ENCODE measurements around the gene GIGYF2. TPM values are rescaled to one million over a fixed set of nuclear protein-coding genes. Genes with fewer than 3 reads are reported as not detected.

The GIGYF2 gene
- total RNA-seq, 1 experiment from 2014 or later: 68.3 TPM

- H3K9me3 ChIP-seq (ENCODE audit: control insufficient read depth, insufficient read depth, low read depth, low read length): no peaks in the 10 kb centered on the region
- in situ Hi-C loops (cut with HindIII; ENCODE audit: low pct_unique_long_range_greater_than_20kb, low sequenced_read_pairs): no loop called here
- no peaks in the 10 kb centered on the region for H3K27me3 ChIP-seq (ENCODE audit: control insufficient read depth, insufficient read depth, low read length)
- ATAC-seq (no peak), DNase-seq (ENCODE audit: low read depth, low spot score) (no peak)
- intact Hi-C loops (cut with micrococcal nuclease; ENCODE audit: unreplicated experiment): no loop called here
- no peaks in the 10 kb centered on the region for H3K4me1 ChIP-seq (ENCODE audit: control insufficient read depth, insufficient read depth, low read length)
- ChIA-PET CTCF (no interaction called here), POLR2A (no interaction called here)
- H3K36me3 ChIP-seq (ENCODE audit: control insufficient read depth, insufficient read depth, low read length): no peaks in the 10 kb centered on the region
- TF ChIP-seq TCF7L2 (IDR thresholded peaks at IDR 0.05; ENCODE audit: low read depth, low read length) (no peak), SIN3A (IDR thresholded peaks at IDR 0.05; ENCODE audit: borderline replicate concordance, insufficient read depth, low read depth, low read length) (no peak), CTCF (IDR thresholded peaks at IDR 0.05) (no peak)
- H3K4me3 ChIP-seq (ENCODE audit: low read depth in 2 of 2, low read length in 2 of 2): no peak overlapping the region
- H3K27ac ChIP-seq (ENCODE audit: low read length): no peak overlapping the region
- BruUV-seq (replicated peaks): no TSS peak
Observed at GRCh38 chr2:232890536-232890895, 193.4 kb downstream of the GIGYF2 start.

DNA sequence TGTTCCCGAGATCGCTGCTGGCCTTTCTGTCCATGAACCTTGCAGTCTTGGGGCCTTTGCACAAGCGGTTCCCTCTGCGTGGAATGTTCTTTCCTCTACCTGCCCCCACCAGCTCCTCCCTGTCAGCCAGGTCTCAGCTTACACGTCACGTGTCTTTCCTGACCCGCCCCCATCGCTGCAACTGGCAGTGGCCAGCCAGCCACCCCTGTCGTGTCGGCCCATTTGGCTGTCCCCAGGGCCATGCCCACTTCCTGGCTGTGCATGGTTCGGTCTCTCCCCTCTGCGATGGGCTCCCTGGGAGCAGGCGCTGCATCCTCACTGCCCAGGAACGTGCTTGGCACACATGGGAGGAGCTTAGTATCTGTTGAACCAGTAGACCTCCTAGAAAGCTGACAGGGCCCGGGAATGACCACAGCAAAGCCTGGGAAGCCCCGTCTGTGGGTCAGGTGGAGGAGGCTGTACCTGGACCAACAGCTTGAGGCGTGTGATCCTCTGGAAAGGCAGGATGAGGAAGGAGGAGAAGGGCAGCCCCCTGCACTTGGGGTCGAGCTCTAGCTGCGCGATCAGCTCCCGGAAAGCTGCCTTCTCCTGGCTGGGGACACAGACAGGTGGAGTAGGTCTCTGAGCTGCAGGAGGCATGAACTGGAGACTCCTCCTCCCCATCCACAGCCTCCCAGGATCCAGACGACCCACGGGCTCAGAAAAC lies 193.9 kb downstream of the GIGYF2 start:
- Histone ChIP-seq H3K4me3 (ENCODE audit: low read depth in 2 of 2, low read length in 2 of 2) (no peak overlapping the region), H3K27me3 (ENCODE audit: control insufficient read depth, insufficient read depth, low read length) (no peaks in the 10 kb centered on the region), H3K36me3 (ENCODE audit: control insufficient read depth, insufficient read depth, low read length) (no peaks in the 10 kb centered on the region), H3K4me1 (ENCODE audit: control insufficient read depth, insufficient read depth, low read length) (no peaks in the 10 kb centered on the region), H3K9me3 (ENCODE audit: control insufficient read depth, insufficient read depth, low read depth, low read length) (no peaks in the 10 kb centered on the region), H3K27ac (ENCODE audit: low read length) (no peak overlapping the region)
- TF ChIP-seq CTCF (IDR thresholded peaks at IDR 0.05): no peak
- TF ChIP-seq POLR2AphosphoS5 (IDR thresholded peaks at IDR 0.05; ENCODE audit: low read depth, low read length): no peak
- no peak for TF ChIP-seq TCF7L2 (IDR thresholded peaks at IDR 0.05; ENCODE audit: low read depth, low read length)
- no peak for TF ChIP-seq REST (IDR thresholded peaks at IDR 0.05; ENCODE audit: insufficient read depth in 1 of 2, low read depth in 2 of 2, low read length in 1 of 2)
- TF ChIP-seq SIN3A (IDR thresholded peaks at IDR 0.05; ENCODE audit: borderline replicate concordance, insufficient read depth, low read depth, low read length): no peak
- no TSS peak for BruUV-seq (replicated peaks)
- intact Hi-C loops (cut with micrococcal nuclease; ENCODE audit: unreplicated experiment): no loop called here
- POLR2A ChIA-PET: no interaction called here
- CTCF ChIA-PET: no interaction called here
- DNase-seq (ENCODE audit: low read depth, low spot score) (no peak), ATAC-seq (0 out of 2 replicates have a peak, but pooled peaks have one; percentile 9)
- in situ Hi-C loops (cut with HindIII; ENCODE audit: low pct_unique_long_range_greater_than_20kb, low sequenced_read_pairs): no loop called here
